Measurements from ENCODE around the gene ASB5.

Gene ASB5

GRCh38 chr4:176273736-176274135 lies 4.7 kb upstream of the ASB5 start:
- TF ChIP-seq TOX (CRISPR knock-in tag; IDR thresholded peaks at IDR 0.05; ENCODE audit: borderline replicate concordance), result no peak
- TF ChIP-seq PPARA (CRISPR knock-in tag; IDR thresholded peaks at IDR 0.05; ENCODE audit: borderline replicate concordance), result no peak
- no peak for TF ChIP-seq ZFP3 (CRISPR knock-in tag; IDR thresholded peaks at IDR 0.05)
- no peak for TF ChIP-seq ZFP30 (CRISPR knock-in tag; IDR thresholded peaks at IDR 0.05)
- TF ChIP-seq OSR1 (CRISPR knock-in tag; IDR thresholded peaks at IDR 0.05), result no peak
- no peak for TF ChIP-seq GLIS3 (CRISPR knock-in tag; IDR thresholded peaks at IDR 0.05)
- TF ChIP-seq ESRRG (CRISPR knock-in tag; IDR thresholded peaks at IDR 0.05), result no peak
- TF ChIP-seq CREB5 (CRISPR knock-in tag; IDR thresholded peaks at IDR 0.05; ENCODE audit: low read depth), result no peak
- TF ChIP-seq ZNF8 (CRISPR knock-in tag; IDR thresholded peaks at IDR 0.05), result no peak
- no peak; the same call in 1 of the 2 replicates for TF ChIP-seq ISL1 (CRISPR knock-in tag; IDR thresholded peaks at IDR 0.05)
- no peak for TF ChIP-seq ARNTL (CRISPR knock-in tag; IDR thresholded peaks at IDR 0.05; ENCODE audit: borderline replicate concordance, low read depth)
- TF ChIP-seq RARB (CRISPR knock-in tag; IDR thresholded peaks at IDR 0.05), result no peak
- TF ChIP-seq TCF4 (CRISPR knock-in tag; IDR thresholded peaks at IDR 0.05; ENCODE audit: borderline replicate concordance), result no peak
- ATAC-seq, result no peak

GRCh38 chr4:176272799-176273198 lies 3.8 kb upstream of the ASB5 start:
- TF ChIP-seq POU6F1 (CRISPR knock-in tag; IDR thresholded peaks at IDR 0.05; ENCODE audit: borderline replicate concordance, low read depth) (no peak), TSHZ2 (CRISPR knock-in tag; IDR thresholded peaks at IDR 0.05) (no peak), ISL1 (CRISPR knock-in tag; IDR thresholded peaks at IDR 0.05) (no peak), ZC3H10 (CRISPR knock-in tag; IDR thresholded peaks at IDR 0.05) (no peak), ZNF565 (CRISPR knock-in tag; conservative IDR thresholded peaks at IDR 0.05; ENCODE audit: low read depth) (no peak), PPARA (CRISPR knock-in tag; IDR thresholded peaks at IDR 0.05; ENCODE audit: borderline replicate concordance) (no peak)
- ATAC-seq, result no peak

GRCh38 chr4:176271749-176272148 lies 2.7 kb upstream of the ASB5 start:
- no peak for TF ChIP-seq ZC3H10 (CRISPR knock-in tag; IDR thresholded peaks at IDR 0.05)
- no peak for TF ChIP-seq ESRRG (CRISPR knock-in tag; IDR thresholded peaks at IDR 0.05)
- TF ChIP-seq CSDC2 (CRISPR knock-in tag; IDR thresholded peaks at IDR 0.05), result no peak
- TF ChIP-seq TOX (CRISPR knock-in tag; IDR thresholded peaks at IDR 0.05; ENCODE audit: borderline replicate concordance), result no peak
- no peak for TF ChIP-seq CSRNP3 (CRISPR knock-in tag; IDR thresholded peaks at IDR 0.05)
- TF ChIP-seq ZFP30 (CRISPR knock-in tag; IDR thresholded peaks at IDR 0.05), result no peak
- TF ChIP-seq PATZ1 (CRISPR knock-in tag; IDR thresholded peaks at IDR 0.05; ENCODE audit: borderline replicate concordance), result no peak
- no peak for TF ChIP-seq SNAI2 (CRISPR knock-in tag; IDR thresholded peaks at IDR 0.05)
- no peak for TF ChIP-seq OSR1 (CRISPR knock-in tag; IDR thresholded peaks at IDR 0.05)
- ATAC-seq, result no peak
